A673 (cell line): ENCODE results near the gene NEGR1.

Experiments used
- CTCF ChIP-seq: fragments of 300-800, 200-600 bp; sonication (generic); conservative IDR thresholded peaks from 2 replicates; pipeline ENCODE4 v1.5.1; 2017; ENCODE audit warnings: low read depth, mild to moderate bottlenecking, antibody characterized with exemption, low read length, moderate library complexity, mixed read lengths
- EZH2 ChIP-seq: fragments of 200-600 bp; sonication (generic); IDR thresholded peaks from 2 replicates; pipeline ENCODE4 v1.6.1; 2017; ENCODE audit warnings: borderline replicate concordance, low read depth, mild to moderate bottlenecking, mixed read lengths, antibody characterized with exemption, low read length; ENCODE audit not compliant: poor library complexity, severe bottlenecking

GRCh38 chr1:71649608-71650007, 632.7 kb downstream of the NEGR1 start:
- no peak for TF ChIP-seq CTCF
- no peak for TF ChIP-seq EZH2
